A375 (cell line): Measurements from ENCODE around the gene RSU1. TPM values are rescaled to one million over a fixed set of nuclear protein-coding genes. Genes with fewer than 3 reads are reported as not detected.

ENCODE experiments used
- small RNA-seq: library from RNA; depleted of rRNA; stranded (forward); fragments of <200 nt; gene quantifications from one replicate; pipeline ENCODE3, GENCODE V24; 2014
- total RNA-seq: library from RNA; depleted of rRNA; stranded (reverse); fragments of >200 nt; shearing (Covaris generic); gene quantifications from 2 replicates; pipeline ENCODE4 v1.2.3, GENCODE V29; 2014; rRNA removed

Gene RSU1
- total RNA-seq = 14.3 and 15.8 TPM in 2 replicates

DNA sequence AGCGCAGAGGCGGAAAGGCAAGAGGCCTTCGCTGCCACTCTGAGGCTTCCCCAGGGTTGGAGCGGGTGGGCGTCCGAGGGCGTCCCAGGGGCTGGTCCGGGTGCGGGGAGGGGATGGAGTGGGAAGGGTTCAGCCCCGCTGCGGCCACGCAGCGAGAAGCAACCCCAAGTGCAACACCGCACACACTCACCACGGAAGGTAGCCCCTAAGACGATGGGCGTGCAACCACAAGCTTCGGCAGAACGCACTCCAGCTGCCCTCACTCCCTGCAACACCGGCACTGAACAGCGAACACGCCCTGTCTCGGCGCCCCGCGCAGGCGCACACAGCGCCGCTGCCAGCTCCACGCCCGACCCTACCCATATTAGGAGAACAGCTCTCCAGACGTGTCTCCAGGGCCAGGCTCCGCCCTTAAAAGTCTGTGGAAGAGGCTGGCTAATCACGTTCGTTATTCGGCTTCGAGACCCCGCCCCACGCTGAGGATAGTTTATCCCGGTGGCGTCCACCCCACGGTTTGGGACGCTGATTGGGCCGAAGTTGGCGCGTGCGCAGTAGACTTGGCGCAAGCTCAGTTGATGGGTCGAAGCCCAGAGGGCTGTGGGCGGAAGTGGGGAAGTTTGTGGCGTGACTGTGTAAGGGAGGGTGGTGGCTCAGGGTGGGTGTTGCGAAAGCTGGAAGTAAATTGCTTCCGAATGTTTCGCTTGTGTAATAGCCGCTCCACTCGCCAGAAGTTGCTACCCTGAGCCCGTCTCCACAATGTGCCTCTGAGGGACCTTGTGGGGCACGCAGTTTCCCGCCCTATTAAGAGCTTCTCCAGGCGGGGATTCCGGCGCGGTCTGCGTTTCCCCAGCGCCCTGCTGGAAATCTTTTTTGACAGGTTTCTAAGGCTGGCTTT lies at the start of gene RSU1:
Gene RSU1, minus strand, starts transcription at position 300 of the 895 bp plus-strand sequence. CDS start 343 bp downstream, outside the sequence.

Small RNAs within 50 kb of the gene (small RNA-seq; reads per million reads assigned to genes)
- not detected for gene RF02271
